ENCODE results near the gene MAP3K6.

GRCh38 chr1:27380766-27381733 is 14.3 kb upstream of the MAP3K6 start:
- TF ChIP-seq CTCF (IDR thresholded peaks at IDR 0.05) (no peak), POLR2A (IDR thresholded peaks at IDR 0.05) (no peak)

Measured in lower leg skin (tissue), 3 donors.